ENCODE data around the gene ISL1.

DNA sequence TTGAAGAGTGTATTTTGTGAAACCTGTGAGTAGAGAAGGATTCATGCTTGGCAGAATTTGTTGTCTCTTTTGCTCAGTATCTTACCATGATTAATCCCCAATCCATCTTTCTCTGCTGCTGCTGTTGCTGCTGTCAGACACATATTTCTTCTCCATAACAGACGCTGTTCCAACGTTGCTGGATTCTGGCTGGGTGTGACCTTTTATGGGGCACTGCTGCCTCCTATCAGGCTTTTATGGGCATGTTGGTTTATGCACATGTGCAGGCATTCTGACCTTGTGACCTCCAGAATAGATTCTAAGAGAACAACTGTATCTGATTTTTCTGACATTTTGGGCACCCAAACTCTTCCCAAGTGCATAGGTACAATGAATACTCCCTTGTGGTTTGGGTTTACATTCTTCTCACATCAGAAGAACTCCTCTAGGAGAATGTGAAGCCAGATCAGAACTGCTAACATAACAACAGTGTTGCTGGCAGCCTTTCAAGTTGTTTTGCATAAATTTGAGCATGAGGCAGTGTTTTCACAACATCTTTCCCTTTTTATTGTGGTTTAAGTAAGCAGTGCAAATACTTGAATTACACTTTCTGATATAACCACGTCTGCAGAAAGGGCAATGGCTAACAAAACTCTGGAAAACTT is 9.2 kb upstream of the ISL1 start:
- TF ChIP-seq REST (IDR thresholded peaks at IDR 0.05; ENCODE audit: low read depth) = no peak
- TF ChIP-seq MAX (IDR thresholded peaks at IDR 0.05) = no peak
- TF ChIP-seq, protein P1, sequence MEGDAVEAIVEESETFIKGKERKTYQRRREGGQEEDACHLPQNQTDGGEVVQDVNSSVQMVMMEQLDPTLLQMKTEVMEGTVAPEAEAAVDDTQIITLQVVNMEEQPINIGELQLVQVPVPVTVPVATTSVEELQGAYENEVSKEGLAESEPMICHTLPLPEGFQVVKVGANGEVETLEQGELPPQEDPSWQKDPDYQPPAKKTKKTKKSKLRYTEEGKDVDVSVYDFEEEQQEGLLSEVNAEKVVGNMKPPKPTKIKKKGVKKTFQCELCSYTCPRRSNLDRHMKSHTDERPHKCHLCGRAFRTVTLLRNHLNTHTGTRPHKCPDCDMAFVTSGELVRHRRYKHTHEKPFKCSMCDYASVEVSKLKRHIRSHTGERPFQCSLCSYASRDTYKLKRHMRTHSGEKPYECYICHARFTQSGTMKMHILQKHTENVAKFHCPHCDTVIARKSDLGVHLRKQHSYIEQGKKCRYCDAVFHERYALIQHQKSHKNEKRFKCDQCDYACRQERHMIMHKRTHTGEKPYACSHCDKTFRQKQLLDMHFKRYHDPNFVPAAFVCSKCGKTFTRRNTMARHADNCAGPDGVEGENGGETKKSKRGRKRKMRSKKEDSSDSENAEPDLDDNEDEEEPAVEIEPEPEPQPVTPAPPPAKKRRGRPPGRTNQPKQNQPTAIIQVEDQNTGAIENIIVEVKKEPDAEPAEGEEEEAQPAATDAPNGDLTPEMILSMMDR (IDR thresholded peaks at IDR 0.05 in 2 of 3, conservative IDR thresholded peaks at IDR 0.05 in 1 of 3; ENCODE audit: borderline replicate concordance in 1 of 3, insufficient read depth in 1 of 3, low read depth in 2 of 3, low read length in 2 of 3) = no peak

Measured in HCT116 (cell line).